ENCODE measurements around the gene TELO2.

TELO2 gene

GRCh38 chr16:1519831-1520230 is 26.7 kb downstream of the TELO2 start:
- no peak for DNase-seq (ENCODE audit: low read depth)

GRCh38 chr16:1520461-1520860 is 27.3 kb downstream of the TELO2 start:
- DNase-seq (ENCODE audit: low read depth): no peak

- DNase-seq (ENCODE audit: low read depth): no peak
Observed at GRCh38 chr16:1523581-1524245, 30.6 kb downstream of the TELO2 start.

- no peak for DNase-seq (ENCODE audit: low read depth)
Observed at GRCh38 chr16:1524366-1524765, 31.2 kb downstream of the TELO2 start.

- no peak for DNase-seq (ENCODE audit: low read depth)
Observed at GRCh38 chr16:1525871-1526607, 32.9 kb downstream of the TELO2 start.

- DNase-seq (ENCODE audit: low read depth): no peak
Observed at GRCh38 chr16:1526608-1527555, 33.7 kb downstream of the TELO2 start.

- DNase-seq (ENCODE audit: low read depth): no peak
Observed at GRCh38 chr16:1527836-1528811, 35.0 kb downstream of the TELO2 start.

GRCh38 chr16:1528921-1529537 is 35.9 kb downstream of the TELO2 start:
- DNase-seq (ENCODE audit: low read depth): no peak

- no peak for DNase-seq (ENCODE audit: low read depth)
Observed at GRCh38 chr16:1530349-1530882, 37.3 kb downstream of the TELO2 start.

GRCh38 chr16:1530883-1531637 is 37.9 kb downstream of the TELO2 start:
- DNase-seq (ENCODE audit: low read depth): no peak

GRCh38 chr16:1531638-1531910 is 38.4 kb downstream of the TELO2 start:
- no peak for DNase-seq (ENCODE audit: low read depth)

- no peak for DNase-seq (ENCODE audit: low read depth)
Observed at GRCh38 chr16:1532081-1532760, 39.1 kb downstream of the TELO2 start.

- no peak for DNase-seq (ENCODE audit: low read depth)
Observed at GRCh38 chr16:1532771-1533170, 39.6 kb downstream of the TELO2 start.

GRCh38 chr16:1533443-1533951 is 40.3 kb downstream of the TELO2 start, which contains the start of gene TMEM204:
TSS of gene TMEM204 (plus strand) at chr16:1533666. CDS start at chr16:1534276, 610 bp downstream.
- DNase-seq (ENCODE audit: low read depth): no peak

- DNase-seq (ENCODE audit: low read depth): no peak
Observed at GRCh38 chr16:1534021-1535020, 41.2 kb downstream of the TELO2 start.

- no peak for DNase-seq (ENCODE audit: low read depth)
Observed at GRCh38 chr16:1535391-1536291, 42.5 kb downstream of the TELO2 start.

- DNase-seq (ENCODE audit: low read depth): no peak
Observed at GRCh38 chr16:1536601-1537000, 43.4 kb downstream of the TELO2 start.

All from stromal cell of bone marrow (primary cell).